Measurements from ENCODE around the gene APBB2. TPM values are rescaled to one million over a fixed set of nuclear protein-coding genes. Genes with fewer than 3 reads are reported as not detected.

The APBB2 gene
- total and polyA plus RNA-seq, 10 of the 15 experiments (the other 5 are each of a cell fraction or from before 2014, with no cell fraction given) = 2.7 to 24.6 (median 19.0) TPM

DNA sequence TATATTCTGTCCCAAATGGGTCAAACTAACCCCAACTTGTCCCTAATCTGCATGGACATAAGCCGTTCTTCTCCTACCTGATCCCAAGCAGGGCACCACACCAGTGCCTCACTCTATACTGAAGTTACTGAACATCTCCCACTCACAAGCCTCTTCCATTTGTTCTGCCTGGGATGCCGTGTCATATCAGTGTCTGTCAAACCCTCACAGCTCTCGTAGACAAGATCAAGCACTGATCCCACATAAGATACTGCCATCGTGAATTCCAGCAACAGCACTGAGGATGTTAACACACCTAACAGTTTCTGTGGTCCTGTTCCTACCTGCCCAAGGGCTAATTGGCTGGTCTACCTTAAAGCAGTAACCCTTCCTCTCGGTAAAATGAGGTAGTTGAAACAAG, 162.1 kb downstream of the APBB2 start (continued):
- TF ChIP-seq, protein P1, sequence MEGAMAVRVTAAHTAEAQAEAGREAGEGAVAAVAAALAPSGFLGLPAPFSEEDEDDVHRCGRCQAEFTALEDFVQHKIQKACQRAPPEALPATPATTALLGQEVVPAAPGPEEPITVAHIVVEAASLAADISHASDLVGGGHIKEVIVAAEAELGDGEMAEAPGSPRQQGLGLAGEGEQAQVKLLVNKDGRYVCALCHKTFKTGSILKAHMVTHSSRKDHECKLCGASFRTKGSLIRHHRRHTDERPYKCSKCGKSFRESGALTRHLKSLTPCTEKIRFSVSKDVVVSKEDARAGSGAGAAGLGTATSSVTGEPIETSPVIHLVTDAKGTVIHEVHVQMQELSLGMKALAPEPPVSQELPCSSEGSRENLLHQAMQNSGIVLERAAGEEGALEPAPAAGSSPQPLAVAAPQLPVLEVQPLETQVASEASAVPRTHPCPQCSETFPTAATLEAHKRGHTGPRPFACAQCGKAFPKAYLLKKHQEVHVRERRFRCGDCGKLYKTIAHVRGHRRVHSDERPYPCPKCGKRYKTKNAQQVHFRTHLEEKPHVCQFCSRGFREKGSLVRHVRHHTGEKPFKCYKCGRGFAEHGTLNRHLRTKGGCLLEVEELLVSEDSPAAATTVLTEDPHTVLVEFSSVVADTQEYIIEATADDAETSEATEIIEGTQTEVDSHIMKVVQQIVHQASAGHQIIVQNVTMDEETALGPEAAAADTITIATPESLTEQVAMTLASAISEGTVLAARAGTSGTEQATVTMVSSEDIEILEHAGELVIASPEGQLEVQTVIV (IDR thresholded peaks at IDR 0.05; ENCODE audit: borderline replicate concordance, partially characterized antibody) = no peak
- TF ChIP-seq FOXK2 (IDR thresholded peaks at IDR 0.05) (no peak), EP300 (IDR thresholded peaks at IDR 0.05; ENCODE audit: borderline replicate concordance in 1 of 2, control insufficient read depth in 1 of 2, low read depth in 2 of 2, low read length in 2 of 2) (no peak), POLR2AphosphoS2 (IDR thresholded peaks at IDR 0.05; ENCODE audit: low read depth, low read length) (no peak), RAD21 (IDR thresholded peaks at IDR 0.05; ENCODE audit: insufficient read depth, low read depth, low read length) (no peak), TAF1 (IDR thresholded peaks at IDR 0.05; ENCODE audit: borderline replicate concordance, low read depth, low read length) (no peak)

DNA sequence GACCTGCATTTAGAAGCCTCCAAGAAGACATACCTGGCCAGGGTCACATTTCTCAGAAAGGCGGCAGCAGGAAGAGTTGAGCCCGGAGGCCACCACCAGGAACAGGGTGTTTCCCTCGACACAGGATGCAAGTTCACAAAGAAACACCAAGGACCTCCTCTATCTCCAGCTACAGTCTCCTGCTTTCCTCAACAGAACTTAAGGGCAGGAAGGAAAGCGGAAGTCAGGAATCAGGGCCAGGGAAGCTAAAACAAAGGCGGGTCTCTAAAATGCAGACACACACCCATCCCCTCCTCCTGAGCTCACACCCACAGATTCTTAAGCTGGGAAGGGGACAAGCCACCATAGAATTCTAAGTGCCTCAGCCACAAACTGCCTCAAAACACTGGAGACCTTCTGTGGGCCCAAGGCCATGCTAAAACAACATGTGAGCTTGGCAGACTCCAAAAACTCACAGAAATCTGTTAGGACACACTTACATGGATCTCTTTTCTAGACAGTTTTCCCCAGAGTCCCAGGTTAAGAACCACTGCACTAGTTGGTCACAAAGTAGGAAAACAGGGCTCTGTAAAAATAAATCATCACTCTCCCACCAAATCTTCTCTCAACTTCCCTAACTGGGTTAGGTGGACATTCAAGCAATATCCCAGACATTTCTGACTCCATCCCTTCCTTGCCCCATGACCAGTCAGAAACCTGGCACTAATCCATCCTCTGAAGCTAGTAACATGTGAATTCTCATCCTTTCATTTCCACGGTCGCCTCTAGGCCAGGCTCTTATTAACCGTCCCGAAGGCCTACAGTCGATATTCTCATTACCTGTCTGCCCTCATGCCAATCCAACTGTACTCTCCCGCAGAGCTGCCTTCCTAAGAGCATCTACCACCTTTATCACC, 163.2 kb downstream of the APBB2 start:
- no peak overlapping the region for H3K27ac ChIP-seq (ENCODE audit: control insufficient read depth, insufficient read depth)
- H3K4me2 ChIP-seq (ENCODE audit: control insufficient read depth, insufficient read depth) = no peak overlapping the region
- BruUV-seq (replicated peaks) = no TSS peak
- H3K9ac ChIP-seq (ENCODE audit: control insufficient read depth, insufficient read depth, low read length) = no peak overlapping the region
- no peak for DNase-seq (ENCODE audit: low read depth, low spot score)
- no peak overlapping the region for H2AFZ ChIP-seq (ENCODE audit: control insufficient read depth, low read depth, low read length)
- no peaks in the 10 kb centered on the region for H4K20me1 ChIP-seq (ENCODE audit: control insufficient read depth, insufficient read depth)
- no peaks in the 10 kb centered on the region for H3K27me3 ChIP-seq (replicated peaks in 1 of 2; ENCODE audit: control insufficient read depth in 2 of 2, insufficient read depth in 2 of 2, low read length in 1 of 2)
- RAD21 ChIA-PET (ENCODE audit: unreplicated experiment) = no interaction called here
- no peak for FAIRE-seq
- WGBS (ENCODE audit: insufficient coverage, insufficient replicate concordance, low lambda C conversion rate, missing lambda C conversion rate) = 76% methylated on average over 11 of the region's 11 CpGs
- intact Hi-C loops (cut with micrococcal nuclease; ENCODE audit: unreplicated experiment) = no loop called here
- H3K79me2 ChIP-seq (ENCODE audit: control insufficient read depth, insufficient read depth, low read length) = no peaks in the 10 kb centered on the region
- in situ Hi-C loops (cut with MboI) = no loop called here
- H3K36me3 ChIP-seq (ENCODE audit: control insufficient read depth in 2 of 2, insufficient read depth in 2 of 2, low read length in 1 of 2) = no peaks in the 10 kb centered on the region
- CTCF ChIA-PET = interaction anchor here (1.2 to 1.8 kb wide), 2 partner anchors 72 to 161 kb away, joined by 4 to 5 read pairs; no protein-coding TSS in a partner anchor
- SMC1A ChIA-PET (ENCODE audit: uncharacterized antibody, unreplicated experiment) = interaction anchor here (1.1 kb wide), 1 partner anchor 20 kb away, joined by 4 read pairs; no protein-coding TSS in a partner anchor
- peaks cover 1% of the 10 kb centered on the region; the same call in 1 of the 3 replicates for H3K9me3 ChIP-seq (replicated peaks; ENCODE audit: control insufficient read depth, insufficient read depth, low read length)
- H3K4me3 ChIP-seq = no peak overlapping the region
- POLR2A ChIA-PET = interaction anchor here (0.6 to 1.1 kb wide), 4 partner anchors 22 to 412 kb away, joined by 4 to 8 read pairs (median 4); no protein-coding TSS in a partner anchor
- no peaks in the 10 kb centered on the region for H3K4me1 ChIP-seq (ENCODE audit: control insufficient read depth, insufficient read depth, low read length)
- no peak for ATAC-seq
- TF ChIP-seq ZNF384 (IDR thresholded peaks at IDR 0.05; ENCODE audit: borderline replicate concordance, low read depth, low read length) (no peak), FOXK2 (IDR thresholded peaks at IDR 0.05) (no peak), WRNIP1 (IDR thresholded peaks at IDR 0.05; ENCODE audit: borderline replicate concordance, low read depth, low read length) (no peak), BRCA1 (IDR thresholded peaks at IDR 0.05; ENCODE audit: low read depth, low read length) (no peak), RCOR1 (conservative IDR thresholded peaks at IDR 0.05; ENCODE audit: low read depth, low read length) (no peak), BACH1 (IDR thresholded peaks at IDR 0.05; ENCODE audit: borderline replicate concordance) (no peak), SMARCA5 (IDR thresholded peaks at IDR 0.05) (no peak), RBBP5 (conservative IDR thresholded peaks at IDR 0.05) (no peak), ZNF217 (IDR thresholded peaks at IDR 0.05) (no peak), CBFB (IDR thresholded peaks at IDR 0.05; ENCODE audit: low read depth) (no peak), GABPA (IDR thresholded peaks at IDR 0.05; ENCODE audit: low read depth) (no peak), STAT1 (conservative IDR thresholded peaks at IDR 0.05) (no peak), EP300 (IDR thresholded peaks at IDR 0.05; ENCODE audit: borderline replicate concordance in 1 of 2, control insufficient read depth in 1 of 2, low read depth in 2 of 2, low read length in 2 of 2) (no peak), NFYA (IDR thresholded peaks at IDR 0.05; ENCODE audit: borderline replicate concordance, low read depth, low read length) (no peak)
